HTERT RPE-1 (cell line): ENCODE data around the gene CDHR5.

Source experiments
- in situ Hi-C: fragments of 300-500 bp; cut with MboI; formaldehyde crosslinking; loops from 4 replicates; pipeline ENCODE4 v1.14.3; 2020; ENCODE audit warnings: low sequenced_read_pairs

Gene CDHR5

GRCh38 chr11:612201-612960 is 12.4 kb downstream of the CDHR5 start:
- in situ Hi-C loops, result no loop called here

DNA sequence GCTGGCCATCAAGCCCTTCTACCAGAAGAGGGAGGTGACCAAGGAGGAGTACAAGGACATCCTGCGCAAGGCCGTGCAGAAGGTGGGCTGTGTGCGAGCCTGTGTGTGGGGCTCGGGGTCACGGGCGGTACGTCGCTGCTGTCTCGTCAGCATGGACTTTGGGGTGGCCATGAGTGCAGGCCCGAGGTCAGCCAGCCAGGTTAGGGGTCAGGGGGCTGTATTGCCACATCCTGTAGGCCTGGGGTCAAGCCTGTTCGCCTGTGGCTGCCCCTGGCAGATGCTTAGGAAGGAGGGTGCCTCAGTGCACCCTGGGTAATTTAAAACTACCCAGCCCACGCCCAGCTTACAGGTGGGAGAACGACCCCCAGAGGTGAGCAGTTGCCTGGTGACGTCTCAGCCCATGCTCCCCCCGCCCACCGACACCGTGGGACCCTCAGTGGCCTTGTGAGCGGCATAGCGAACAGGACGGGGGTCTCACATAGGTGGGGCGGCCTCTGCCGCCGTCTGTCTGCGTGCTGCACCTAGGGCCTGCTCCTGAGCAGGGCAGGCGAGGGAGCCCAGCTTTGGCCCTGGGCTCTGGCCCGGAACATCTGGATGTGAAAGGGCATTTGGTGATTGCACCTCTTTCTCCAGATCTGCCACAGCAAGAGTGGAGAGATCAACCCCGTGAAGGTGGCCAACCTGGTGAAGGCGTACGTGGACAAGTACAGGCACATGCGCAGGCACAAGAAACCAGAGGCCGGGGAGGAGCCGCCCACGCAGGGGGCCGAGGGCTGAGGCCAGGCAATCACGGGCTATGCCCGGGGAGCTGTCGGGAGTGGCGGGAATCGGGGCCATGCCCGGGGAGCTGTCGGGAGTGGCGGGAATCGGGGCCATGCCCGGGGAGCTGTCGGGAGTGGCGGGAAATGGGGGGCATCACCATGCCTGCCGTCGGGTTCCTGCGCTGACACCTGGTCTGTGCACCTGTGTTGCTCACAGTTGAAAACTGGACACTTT is 13.5 kb downstream of the CDHR5 start:
- in situ Hi-C loops, result no loop called here

- in situ Hi-C loops, result no loop called here
Measured at GRCh38 chr11:610146-610801, 14.5 kb downstream of the CDHR5 start.

- in situ Hi-C loops, result no loop called here
Measured at GRCh38 chr11:609341-609811, 15.4 kb downstream of the CDHR5 start.

DNA sequence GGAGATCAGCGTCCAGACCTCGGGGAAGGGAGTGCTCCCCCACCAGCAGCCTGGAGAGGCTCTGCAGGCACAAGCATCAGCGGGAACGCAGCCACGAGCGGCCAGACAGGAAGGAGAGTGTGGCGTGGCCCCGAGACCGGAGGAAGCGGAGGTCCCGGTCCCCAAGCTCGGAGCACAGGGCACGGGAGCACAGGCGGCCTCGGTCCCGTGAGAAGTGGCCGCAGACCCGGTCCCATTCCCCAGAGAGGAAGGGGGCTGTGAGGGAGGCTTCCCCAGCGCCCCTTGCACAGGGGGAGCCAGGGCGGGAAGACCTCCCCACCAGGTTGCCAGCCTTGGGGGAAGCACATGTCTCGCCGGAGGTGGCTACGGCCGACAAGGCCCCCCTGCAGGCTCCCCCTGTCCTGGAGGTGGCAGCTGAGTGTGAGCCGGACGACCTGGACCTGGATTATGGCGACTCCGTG is 15.9 kb downstream of the CDHR5 start:
- in situ Hi-C loops, result no loop called here

DNA sequence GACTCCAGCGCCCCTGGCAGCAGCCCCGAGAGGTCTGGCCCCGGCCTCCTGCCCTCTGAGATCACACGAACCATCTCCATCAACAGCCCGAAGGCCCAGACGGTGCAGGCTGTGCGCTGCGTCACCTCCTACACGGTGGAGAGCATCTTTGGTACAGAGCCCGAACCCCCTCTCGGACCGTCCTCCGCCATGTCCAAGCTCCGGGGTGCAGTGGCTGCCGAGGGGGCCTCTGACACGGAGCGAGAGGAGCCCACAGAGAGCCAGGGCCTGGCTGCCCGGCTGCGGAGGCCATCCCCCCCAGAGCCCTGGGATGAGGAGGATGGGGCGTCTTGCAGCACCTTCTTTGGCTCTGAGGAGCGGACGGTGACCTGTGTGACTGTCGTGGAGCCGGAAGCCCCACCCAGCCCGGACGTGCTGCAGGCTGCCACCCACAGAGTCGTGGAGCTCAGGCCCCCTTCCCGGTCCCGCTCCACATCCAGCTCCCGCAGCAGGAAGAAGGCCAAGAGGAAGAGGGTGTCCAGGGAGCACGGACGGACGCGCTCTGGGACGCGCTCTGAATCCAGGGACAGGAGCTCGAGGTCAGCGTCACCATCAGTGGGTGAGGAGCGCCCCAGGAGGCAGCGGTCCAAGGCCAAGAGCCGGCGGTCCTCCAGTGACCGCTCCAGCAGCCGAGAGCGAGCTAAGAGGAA is 16.6 kb downstream of the CDHR5 start:
- in situ Hi-C loops, result no loop called here

DNA sequence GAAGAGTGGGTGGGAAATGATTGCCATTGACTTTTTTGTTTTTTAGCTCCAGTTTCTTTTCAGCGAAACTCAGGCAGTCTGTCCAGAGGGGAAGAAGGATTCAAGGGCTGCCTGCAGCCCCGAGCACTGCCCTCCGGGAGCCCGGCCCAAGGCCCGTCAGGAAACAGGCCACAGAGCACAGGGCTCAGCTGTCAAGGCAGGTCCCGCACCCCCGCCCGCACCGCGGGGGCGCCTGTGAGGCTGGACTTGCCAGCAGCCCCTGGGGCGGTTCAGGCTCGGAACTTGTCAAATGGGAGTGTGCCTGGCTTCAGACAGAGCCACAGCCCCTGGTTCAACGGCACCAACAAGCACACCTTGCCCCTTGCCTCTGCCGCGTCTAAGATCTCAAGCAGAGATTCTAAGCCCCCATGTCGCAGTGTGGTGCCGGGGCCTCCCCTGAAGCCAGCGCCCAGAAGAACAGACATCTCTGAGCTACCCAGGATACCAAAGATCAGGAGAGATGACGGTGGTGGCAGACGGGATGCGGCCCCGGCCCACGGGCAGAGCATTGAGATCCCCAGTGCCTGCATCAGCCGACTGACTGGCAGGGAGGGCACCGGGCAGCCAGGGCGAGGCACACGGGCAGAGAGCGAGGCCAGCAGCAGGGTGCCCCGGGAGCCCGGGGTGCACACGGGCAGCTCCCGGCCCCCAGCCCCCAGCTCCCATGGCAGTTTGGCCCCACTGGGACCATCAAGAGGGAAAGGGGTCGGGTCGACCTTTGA is 17.6 kb downstream of the CDHR5 start:
- in situ Hi-C loops, result no loop called here

DNA sequence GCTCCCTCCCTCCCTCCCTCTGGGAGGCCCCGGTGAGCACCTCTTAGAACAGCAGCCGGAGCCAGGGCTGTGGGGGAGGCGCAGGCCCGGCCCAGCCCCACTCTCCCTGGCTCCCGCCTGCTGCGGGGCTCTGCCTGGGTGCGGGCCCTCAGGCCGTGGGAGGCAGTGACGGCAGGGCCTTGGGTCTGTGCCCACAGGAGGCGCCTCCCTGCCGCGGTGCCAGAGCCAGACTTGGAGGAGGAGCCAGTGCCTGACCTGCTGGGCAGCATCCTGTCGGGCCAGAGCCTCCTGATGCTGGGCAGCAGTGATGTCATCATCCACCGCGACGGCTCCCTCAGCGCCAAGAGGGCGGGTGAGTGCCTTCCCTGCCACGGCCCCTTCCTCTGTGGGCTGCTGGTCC is 18.5 kb downstream of the CDHR5 start:
- in situ Hi-C loops, result no loop called here

DNA sequence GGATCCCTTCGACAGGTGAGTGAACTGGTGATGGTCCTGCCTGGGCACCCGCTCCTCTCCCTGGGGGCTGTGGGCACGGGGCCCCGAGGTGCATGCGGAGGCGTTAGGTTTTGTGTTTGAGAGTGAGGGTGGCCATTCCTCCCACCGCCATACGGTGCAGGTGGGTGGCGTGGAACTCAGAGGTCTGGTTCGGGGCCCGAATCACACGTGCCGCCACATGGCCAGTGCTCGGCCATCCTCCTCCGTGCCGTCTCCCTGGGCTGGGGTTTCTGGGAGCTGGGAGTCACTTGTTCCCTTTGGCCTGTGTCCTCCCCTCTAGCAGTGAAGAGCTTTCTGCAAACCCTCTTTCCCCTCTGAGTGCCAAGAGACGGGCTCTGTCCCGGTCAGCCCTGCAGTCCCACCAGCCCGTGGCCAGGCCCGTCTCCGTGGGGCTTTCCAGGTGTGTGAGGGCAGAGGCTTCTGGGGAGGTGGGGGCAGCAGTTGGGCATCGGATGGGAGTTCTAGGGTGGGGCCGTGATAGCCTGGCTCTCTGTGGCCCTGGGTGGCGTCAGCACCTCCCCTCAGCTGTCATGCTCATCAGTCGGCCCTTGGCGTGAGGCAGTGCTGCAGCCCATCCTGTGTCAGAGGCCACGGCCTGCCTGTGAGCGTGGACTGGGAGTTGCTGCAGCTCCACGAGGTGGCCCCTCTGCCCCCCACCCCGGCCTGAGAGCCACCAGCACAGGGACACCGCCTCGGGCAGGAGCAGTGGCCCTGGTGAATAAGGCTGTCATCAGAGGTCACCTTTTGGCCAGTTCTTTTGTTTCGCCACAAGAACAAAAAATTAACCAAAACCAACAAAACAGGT is 19.2 kb downstream of the CDHR5 start:
- in situ Hi-C loops, result no loop called here

GRCh38 chr11:603154-603553 is 21.6 kb downstream of the CDHR5 start:
- in situ Hi-C loops, result no loop called here

DNA sequence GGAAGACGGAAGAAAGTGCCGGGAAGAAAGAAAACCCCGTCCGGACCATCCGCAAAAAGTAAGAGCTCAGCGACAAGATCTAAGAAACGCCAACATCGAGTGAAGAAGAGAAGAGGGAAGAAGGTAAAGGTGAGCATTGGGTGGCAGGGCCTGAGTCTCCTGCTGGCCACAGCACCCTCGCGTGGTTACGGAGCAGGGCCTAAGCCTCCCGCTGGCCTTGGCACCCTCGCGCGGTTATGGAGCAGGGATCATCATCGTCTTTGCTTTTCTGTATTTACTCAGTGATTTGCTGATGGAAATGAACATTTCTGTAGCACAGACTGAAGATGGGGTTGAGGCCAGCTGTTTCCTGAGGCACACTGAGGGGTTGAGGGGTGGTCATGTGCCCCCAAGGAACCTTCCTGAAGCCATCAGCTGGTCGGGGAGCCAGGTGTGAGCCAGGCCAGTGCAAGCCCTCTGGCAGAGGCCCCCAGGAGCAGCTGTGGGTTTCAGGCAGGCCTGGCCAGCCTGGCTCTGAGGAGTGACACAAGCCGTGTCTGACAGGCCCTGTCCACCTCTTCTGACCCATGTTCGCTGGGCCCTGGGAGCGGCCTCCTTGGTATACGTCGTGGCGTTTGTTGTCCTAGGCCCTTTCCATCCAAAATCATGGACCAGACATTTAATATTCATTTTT is 23.0 kb downstream of the CDHR5 start:
- in situ Hi-C loops, result no loop called here

- in situ Hi-C loops, result no loop called here
Measured at GRCh38 chr11:598005-598680, 26.6 kb downstream of the CDHR5 start.

DNA sequence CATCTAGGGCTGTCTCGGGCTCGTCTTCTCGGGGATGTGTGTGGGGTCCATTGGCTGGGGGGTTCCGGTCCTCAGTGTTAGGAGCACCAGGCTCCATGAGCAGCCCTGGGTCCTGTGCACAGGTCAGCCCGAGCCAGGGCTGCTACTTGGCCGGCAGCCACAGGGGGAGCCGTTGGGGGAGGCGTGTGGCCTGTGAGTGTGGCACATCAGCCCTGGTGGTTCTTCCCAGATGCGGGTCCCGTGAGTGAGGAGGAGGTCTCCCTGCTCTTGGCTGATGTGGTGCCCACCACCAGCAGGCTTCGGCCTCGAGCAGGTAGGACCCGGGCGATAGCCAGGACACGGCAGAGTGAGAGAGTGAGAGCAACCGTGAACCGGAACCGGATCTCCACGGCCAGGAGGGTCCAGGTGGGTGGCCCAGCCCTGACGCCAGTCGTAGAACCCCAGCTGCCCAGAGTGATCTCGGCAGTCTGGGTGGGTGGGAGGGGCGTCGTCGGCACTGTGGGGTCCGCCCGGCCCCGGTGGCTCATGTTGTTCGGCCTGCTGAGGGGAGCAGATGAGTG is 27.5 kb downstream of the CDHR5 start:
- in situ Hi-C loops, result no loop called here

- in situ Hi-C loops, result no loop called here
Measured at GRCh38 chr11:596374-596773, 28.4 kb downstream of the CDHR5 start.

GRCh38 chr11:595400-595799 is 29.4 kb downstream of the CDHR5 start:
- in situ Hi-C loops, result no loop called here

DNA sequence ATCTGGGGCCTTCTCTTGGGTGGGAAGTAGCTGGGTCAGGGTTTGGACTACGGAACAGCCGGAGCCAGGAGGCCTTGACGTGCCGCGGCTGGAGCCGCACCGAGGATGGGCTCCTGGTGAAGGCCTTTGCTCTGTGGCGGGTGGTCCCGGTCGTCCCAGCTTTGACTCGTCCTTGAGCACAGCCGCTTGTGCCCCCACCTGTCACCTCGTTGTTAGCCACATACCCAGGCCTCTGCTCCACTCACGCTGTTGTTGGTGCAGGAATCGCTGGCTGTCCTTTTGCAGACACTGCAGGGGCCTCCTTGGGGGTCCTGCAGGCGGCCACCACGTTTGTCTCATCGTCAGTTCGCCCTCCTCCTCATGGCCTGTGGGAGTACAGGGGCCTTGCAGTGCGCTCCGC is 31.4 kb downstream of the CDHR5 start:
- in situ Hi-C loops, result no loop called here

- in situ Hi-C loops, result no loop called here
Measured at GRCh38 chr11:592918-593317, 31.8 kb downstream of the CDHR5 start.

GRCh38 chr11:592501-592900 is 32.3 kb downstream of the CDHR5 start:
- in situ Hi-C loops, result no loop called here
